Coronary artery (tissue), 2 donors: Measurements from ENCODE around the gene G3BP1.

Experiments
- DNase-seq: peaks from one replicate; pipeline ENCODE4 v3.0.0-alpha.2; 2017; ENCODE audit warnings: low spot score
- H3K27ac ChIP-seq, 2 donors: fragments of 200-600 bp; sonication (generic); one replicate each; pipeline ENCODE4 v1.5.1; 2016 to 2019
- H3K4me3 ChIP-seq: fragments of 200-600 bp; sonication (generic); 2 replicates; pipeline ENCODE4 v1.5.1; 2016; ENCODE audit warnings: mild to moderate bottlenecking, moderate library complexity
- TF ChIP-seq, protein P1 (sequence below): fragments of 200-600 bp; sonication (generic); IDR thresholded peaks from one replicate; pipeline ENCODE4 v1.5.1; 2019; ENCODE audit warnings: antibody characterized with exemption

G3BP1 gene

GRCh38 chr5:151808451-151809169 is 36.9 kb downstream of the G3BP1 start:
- TF ChIP-seq, protein P1, sequence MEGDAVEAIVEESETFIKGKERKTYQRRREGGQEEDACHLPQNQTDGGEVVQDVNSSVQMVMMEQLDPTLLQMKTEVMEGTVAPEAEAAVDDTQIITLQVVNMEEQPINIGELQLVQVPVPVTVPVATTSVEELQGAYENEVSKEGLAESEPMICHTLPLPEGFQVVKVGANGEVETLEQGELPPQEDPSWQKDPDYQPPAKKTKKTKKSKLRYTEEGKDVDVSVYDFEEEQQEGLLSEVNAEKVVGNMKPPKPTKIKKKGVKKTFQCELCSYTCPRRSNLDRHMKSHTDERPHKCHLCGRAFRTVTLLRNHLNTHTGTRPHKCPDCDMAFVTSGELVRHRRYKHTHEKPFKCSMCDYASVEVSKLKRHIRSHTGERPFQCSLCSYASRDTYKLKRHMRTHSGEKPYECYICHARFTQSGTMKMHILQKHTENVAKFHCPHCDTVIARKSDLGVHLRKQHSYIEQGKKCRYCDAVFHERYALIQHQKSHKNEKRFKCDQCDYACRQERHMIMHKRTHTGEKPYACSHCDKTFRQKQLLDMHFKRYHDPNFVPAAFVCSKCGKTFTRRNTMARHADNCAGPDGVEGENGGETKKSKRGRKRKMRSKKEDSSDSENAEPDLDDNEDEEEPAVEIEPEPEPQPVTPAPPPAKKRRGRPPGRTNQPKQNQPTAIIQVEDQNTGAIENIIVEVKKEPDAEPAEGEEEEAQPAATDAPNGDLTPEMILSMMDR = no peak
- H3K27ac ChIP-seq = no peak overlapping the region
- DNase-seq = no peak
- H3K4me3 ChIP-seq = no peak overlapping the region

DNA sequence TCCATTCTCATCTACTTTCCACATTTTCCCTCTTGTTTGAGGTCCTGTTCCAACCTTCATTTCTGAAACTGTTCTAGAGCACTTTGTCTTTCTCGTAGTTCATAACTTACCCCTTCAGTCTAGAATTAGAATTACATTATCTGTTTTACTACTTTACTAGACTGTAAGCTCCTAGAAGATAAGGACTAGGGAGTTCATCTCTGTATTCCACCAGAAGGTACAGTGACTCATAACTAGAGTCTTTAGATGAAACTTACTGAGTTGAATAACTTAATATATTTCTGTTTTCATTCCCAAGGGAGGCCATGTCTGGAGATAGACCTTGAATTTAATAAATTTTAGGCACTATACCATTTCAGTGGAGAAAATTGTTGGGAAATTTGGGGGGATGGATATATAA is 38.7 kb downstream of the G3BP1 start:
- no peak for DNase-seq
- Histone ChIP-seq H3K27ac (no peak overlapping the region), H3K4me3 (no peak overlapping the region)
- TF ChIP-seq, protein P1 = no peak

DNA sequence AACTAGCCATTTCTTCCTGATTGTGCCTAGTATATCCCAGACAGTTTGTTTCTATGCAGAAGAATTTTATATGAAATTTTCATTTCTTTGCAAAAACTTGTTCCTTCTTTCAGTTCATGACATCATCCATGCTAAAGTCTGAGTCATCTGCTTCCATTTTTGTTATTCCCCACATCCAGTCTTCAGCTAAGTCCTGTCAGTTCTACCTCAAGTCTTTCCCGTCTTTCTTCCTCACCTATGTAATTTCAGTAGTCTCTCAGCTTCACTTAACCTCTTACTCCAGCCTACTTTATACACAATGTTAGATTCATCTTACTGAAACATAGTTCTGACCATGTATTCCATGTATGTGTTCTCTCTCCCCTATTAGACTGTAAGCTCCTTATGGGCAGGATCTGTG is 39.1 kb downstream of the G3BP1 start:
- TF ChIP-seq, protein P1 = no peak
- no peak for DNase-seq
- H3K4me3 ChIP-seq = no peak overlapping the region
- H3K27ac ChIP-seq = no peak overlapping the region

- TF ChIP-seq, protein P1 = no peak
- DNase-seq = no peak
- Histone ChIP-seq H3K4me3 (no peak overlapping the region), H3K27ac (no peak overlapping the region)
Measured at GRCh38 chr5:151811593-151812321, 40.0 kb downstream of the G3BP1 start.

DNA sequence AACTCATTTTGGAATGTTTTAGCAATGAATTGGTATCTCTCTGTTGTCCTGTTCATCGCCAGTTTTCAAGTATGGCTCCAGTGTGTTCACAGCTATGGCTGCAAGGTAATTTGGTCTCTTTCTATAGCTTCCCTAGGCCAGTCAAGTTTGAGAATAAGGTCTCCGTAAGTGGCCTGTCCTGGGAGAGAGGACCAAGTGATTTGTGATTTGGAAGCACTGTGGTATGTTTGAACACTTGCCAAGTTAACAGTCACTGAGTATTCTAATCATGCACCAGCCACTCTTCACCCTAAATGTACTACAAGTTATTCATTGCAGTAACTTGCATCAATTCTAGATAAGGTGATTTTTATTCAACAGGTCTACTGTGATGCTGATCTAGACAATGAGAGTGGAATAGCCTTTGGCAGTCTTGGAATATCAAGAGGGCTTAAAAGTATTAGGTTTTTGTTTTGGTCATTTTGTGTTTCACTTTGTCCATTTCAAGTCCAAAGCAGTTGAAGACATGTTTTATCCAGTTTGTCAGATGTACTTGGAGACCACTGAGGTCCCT is 41.1 kb downstream of the G3BP1 start:
- no peak for DNase-seq
- TF ChIP-seq, protein P1 = no peak
- Histone ChIP-seq H3K4me3 (no peak overlapping the region), H3K27ac (no peak overlapping the region)

DNA sequence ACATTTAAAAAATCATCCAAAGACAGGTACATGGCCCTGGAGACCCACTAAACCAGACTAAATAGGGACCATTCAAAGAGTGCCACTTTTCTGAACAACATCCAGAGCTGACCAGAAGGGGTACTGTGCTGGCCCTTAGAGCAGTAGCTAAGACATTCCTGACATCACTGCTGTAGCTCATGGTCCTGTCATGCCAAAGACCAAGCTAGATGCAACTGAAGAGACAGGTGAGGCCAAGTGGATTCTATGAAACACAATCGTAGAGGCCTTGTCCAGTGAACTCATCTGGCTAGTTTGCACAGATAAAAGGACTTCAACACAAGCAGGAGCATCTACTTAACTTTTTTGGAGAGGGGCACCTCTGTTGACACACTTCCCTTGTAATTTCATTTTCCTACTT is 43.3 kb downstream of the G3BP1 start:
- no peak overlapping the region for H3K27ac ChIP-seq
- TF ChIP-seq, protein P1 = no peak
- no peak overlapping the region for H3K4me3 ChIP-seq
- DNase-seq = no peak

DNA sequence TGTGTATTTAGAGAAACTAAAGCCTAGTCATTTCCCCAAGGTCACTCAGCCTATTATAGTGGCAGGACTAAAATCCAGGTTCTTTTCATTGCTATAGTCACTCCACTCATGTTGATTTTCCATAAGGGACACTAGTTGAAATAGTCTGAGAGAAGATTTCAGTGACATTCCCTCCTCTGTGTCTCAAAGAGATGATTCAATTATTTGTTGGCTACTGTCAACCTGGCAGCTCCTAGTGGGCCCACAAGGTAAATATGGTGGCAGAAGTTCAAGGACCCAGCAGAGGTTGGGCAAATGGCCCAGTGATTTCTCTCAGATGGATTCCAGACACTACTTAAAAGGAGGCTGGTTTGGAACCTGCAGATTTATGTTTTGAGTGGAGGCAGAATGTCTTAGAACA is 48.1 kb downstream of the G3BP1 start:
- DNase-seq = no peak
- H3K27ac ChIP-seq = no peak overlapping the region
- H3K4me3 ChIP-seq = no peak overlapping the region
- TF ChIP-seq, protein P1 = no peak
